Natural killer cell treated with Interleukin-12 subunit alpha and Interleukin-12 subunit beta and Interleukin-15 and Interleukin-18, amount 100 ng/mL, for 72 hours (primary cell): ENCODE results near the gene NAB2. TPM values are rescaled to one million over a fixed set of nuclear protein-coding genes. Genes with fewer than 3 reads are reported as not detected.
A peak's percentile ranks its signal among the peaks of the same experiment; 100 is the strongest.

Experiments
- ATAC-seq, 2 donors: fragments of 150-1000 bp; cut with Tn5 transposase in 1 of 2; sonication (Bioruptor Pico), chemical (Tn5 transposase) in 1 of 2; 2 replicates each; pipeline ENCODE4 v1.10.0; 2021
- DNase-seq: peaks from one replicate; pipeline ENCODE4 v3.0.0; 2022; ENCODE audit warnings: low spot score
- H3K27ac Mint-ChIP-seq, 2 donors: 1 replicate in 1 of 2; 2 replicates in 1 of 2; pipeline ENCODE4 v1.8.0; 2022; ENCODE audit warnings: mixed read lengths in 2 of 2, mild to moderate bottlenecking in 1 of 2, moderate library complexity in 1 of 2
- H3K27me3 Mint-ChIP-seq, 2 donors: 1 replicate in 1 of 2; 2 replicates in 1 of 2; pipeline ENCODE4 v1.8.0; 2022; ENCODE audit warnings: mixed read lengths in 2 of 2
- H3K36me3 Mint-ChIP-seq: one replicate; pipeline ENCODE4 v1.8.0; 2022; ENCODE audit warnings: mixed read lengths
- H3K4me1 Mint-ChIP-seq, 2 donors: 1 replicate in 1 of 2; 2 replicates in 1 of 2; pipeline ENCODE4 v1.8.0; 2022; ENCODE audit warnings: low read depth in 2 of 2, mixed read lengths in 2 of 2, mild to moderate bottlenecking in 1 of 2
- H3K4me3 Mint-ChIP-seq: one replicate; pipeline ENCODE4 v1.8.0; 2022; ENCODE audit warnings: mixed read lengths
- H3K9me3 Mint-ChIP-seq: 2 replicates; pipeline ENCODE4 v1.8.0; 2022; ENCODE audit warnings: mixed read lengths
- total RNA-seq, 2 donors: library from RNA; stranded (reverse); gene quantifications; one replicate each; pipeline ENCODE4 v1.2.3, GENCODE V29; 2022

The NAB2 gene
- total RNA-seq, 2 donors from 2014 or later = 7.7 to 8.0 TPM

DNA sequence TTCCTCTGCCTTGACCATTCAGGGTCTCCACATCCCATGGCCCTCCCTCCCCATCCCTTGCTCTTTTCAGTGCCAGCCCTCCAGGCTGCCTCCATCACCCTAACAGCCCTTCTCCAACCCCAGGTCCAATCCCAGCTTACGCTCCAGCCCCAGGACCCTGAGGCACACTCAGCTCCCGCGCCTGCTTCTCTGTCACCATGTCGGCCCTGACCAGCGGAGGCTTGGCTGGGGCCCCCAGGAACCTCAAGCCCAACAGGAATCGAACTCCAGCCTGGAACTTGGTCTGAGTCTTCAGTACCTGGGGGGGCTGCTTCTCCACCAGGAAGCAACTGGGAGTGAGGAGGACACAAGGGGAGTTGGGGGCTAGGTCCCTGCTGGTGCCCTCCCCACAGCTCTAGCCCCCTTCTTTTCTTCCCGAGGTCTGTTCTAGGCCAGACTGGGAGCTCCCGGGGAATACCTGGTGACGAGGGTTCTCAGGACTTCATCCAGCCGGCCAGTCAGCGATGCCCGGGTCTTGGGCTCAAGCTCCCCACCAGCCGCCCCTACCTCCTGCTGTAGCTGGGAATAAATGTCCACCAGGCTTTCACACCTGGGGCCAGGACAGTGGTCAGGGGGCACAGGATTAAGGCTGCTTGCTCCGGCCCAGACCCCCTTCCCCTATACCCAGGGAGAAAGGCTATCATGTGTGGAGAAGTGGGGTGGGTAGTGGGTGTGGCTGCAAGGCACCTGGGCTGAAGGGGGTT, 16.3 kb downstream of the NAB2 start:
- ATAC-seq = no peak
- Mint-ChIP-seq H3K27ac (peak overlapping the region in 1 of 2 donors; percentile 6), H3K36me3 (peaks cover 10% of the 10 kb centered on the region), H3K27me3 (no peaks in the 10 kb centered on the region), H3K9me3 (no peaks in the 10 kb centered on the region), H3K4me3 (no peak overlapping the region), H3K4me1 (peaks cover 46 to 52% of the 10 kb centered on the region in 2 donors)
- DNase-seq = no peak

DNA sequence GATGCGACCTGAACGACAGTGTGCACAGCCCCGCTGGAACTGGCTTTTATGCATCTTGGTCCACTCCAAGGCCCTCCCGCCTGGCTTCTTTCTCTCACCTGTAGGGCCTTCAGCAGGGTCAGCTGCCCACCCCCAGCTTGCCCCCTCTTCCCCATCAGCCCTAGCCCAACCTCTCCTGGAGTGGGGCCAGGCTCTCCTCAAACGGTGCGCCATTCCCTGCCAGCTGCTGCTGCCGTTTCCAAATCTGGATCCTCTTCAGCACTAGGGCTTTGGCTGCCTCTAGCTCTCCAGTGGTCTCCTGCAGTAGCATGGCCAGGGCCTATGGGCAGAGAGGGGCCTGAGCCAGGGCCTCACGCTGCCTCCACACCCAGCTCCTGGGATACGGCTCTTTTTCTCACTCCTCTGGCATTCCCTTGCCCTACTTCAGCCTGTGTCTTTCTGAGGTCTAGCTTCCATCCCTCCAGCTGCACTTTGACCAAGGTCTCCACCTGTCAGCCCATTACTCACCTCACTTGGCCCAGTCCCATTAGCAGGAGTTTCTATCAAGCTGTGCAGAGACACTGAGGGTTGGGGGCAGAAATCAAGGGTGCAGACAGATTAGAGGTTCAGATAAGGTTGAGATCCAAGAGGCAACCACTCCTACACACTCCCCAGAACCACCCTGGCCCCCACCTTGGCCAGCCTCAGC, 17.3 kb downstream of the NAB2 start:
- H3K9me3 Mint-ChIP-seq = no peaks in the 10 kb centered on the region
- peaks cover 45 to 52% of the 10 kb centered on the region in 2 donors for H3K4me1 Mint-ChIP-seq
- H3K4me3 Mint-ChIP-seq = no peak overlapping the region
- H3K36me3 Mint-ChIP-seq = peaks cover 10% of the 10 kb centered on the region
- no peak for DNase-seq
- no peaks in the 10 kb centered on the region for H3K27me3 Mint-ChIP-seq
- H3K27ac Mint-ChIP-seq = no peak overlapping the region
- ATAC-seq = no peak

DNA sequence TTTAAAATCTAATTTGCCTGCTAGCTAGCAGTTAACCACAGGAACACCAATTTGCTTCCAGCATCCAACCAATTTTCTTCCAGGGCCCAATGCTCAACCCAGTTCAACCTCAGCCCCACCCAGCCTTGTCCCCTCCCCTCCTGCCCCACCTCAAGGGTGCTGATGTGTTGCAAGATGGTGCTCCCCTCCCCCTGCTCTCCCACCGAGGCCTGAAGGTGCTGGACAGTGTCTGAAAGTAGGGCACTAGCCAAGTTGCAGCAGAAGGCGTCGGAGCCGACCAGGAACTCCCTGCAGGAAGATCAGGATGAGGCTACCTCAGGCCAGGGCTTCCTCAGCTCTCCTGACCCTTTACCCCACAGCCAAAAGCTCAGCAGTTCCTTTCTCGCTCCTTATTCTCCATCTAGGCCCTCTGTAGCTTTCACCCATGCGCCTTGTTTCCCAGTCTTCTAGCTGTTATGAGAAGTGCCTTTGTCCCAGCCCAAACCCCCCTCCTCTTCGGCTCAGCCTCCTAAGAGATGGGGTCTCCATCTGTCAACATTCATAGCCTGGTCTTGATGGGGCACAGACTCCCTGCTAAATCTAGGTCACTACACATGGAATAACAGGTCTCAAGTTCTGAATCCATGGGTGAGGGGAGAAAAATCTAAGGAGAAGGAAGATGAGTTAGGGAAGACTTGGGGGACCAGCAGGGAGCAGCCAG, 18.7 kb downstream of the NAB2 start:
- no peaks in the 10 kb centered on the region for H3K9me3 Mint-ChIP-seq
- H3K27ac Mint-ChIP-seq = peak overlapping the region; percentile 49 to 95
- H3K36me3 Mint-ChIP-seq = peaks cover 10% of the 10 kb centered on the region
- no peak for ATAC-seq
- DNase-seq = no peak
- peak overlapping the region; percentile 4 for H3K4me3 Mint-ChIP-seq
- H3K4me1 Mint-ChIP-seq = peaks cover 58 to 61% of the 10 kb centered on the region in 2 donors
- no peaks in the 10 kb centered on the region for H3K27me3 Mint-ChIP-seq

DNA sequence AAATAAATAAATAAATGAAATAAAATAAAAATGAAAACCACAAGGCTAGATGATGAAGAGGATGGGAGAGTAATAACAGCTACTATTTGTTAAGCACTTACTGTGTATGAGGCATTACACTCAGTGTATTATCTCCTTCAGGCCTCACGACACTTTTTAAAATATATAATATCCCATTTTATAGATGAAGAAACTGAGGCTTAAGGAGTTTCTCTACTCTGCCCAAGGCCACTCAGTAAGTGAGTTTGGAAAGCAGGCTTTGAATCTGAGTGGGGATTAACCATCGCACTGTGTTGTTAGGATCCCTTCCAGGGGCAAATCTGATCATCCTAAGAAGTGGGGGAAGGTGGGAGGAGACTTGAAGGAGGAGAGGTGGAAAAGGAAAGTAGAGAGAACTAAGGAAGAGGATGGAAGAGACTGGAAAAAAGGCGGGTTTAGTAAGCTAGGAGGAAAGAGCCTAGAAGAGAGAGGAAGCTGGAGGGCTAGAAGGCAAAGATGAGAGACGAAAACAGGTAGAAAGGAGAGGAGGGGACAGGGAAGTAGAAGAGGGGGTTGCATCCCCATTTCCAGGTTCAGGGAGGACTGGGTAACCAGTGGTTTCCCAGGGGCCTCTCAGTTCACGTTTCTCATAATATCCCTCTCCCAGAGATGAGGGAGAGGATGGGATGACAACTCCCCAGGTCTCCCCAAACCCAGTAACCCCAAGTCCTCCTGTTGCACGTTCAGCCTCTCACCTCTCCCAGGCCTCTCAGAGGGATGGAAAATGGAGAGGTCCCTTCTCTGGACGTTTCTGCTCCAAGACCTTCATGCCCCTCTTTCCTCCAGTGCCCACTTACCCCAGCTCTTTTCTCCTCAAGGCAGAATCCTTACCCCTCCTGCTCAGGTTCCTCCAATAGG, 20.5 kb downstream of the NAB2 start:
- Mint-ChIP-seq H3K36me3 (peaks cover 10% of the 10 kb centered on the region), H3K4me1 (peaks cover 57% of the 10 kb centered on the region in 2 donors), H3K4me3 (peak overlapping the region; percentile 93), H3K27me3 (no peaks in the 10 kb centered on the region), H3K9me3 (no peaks in the 10 kb centered on the region), H3K27ac (peak overlapping the region; percentile 85 to 95)
- DNase-seq = no peak
- no peak for ATAC-seq

DNA sequence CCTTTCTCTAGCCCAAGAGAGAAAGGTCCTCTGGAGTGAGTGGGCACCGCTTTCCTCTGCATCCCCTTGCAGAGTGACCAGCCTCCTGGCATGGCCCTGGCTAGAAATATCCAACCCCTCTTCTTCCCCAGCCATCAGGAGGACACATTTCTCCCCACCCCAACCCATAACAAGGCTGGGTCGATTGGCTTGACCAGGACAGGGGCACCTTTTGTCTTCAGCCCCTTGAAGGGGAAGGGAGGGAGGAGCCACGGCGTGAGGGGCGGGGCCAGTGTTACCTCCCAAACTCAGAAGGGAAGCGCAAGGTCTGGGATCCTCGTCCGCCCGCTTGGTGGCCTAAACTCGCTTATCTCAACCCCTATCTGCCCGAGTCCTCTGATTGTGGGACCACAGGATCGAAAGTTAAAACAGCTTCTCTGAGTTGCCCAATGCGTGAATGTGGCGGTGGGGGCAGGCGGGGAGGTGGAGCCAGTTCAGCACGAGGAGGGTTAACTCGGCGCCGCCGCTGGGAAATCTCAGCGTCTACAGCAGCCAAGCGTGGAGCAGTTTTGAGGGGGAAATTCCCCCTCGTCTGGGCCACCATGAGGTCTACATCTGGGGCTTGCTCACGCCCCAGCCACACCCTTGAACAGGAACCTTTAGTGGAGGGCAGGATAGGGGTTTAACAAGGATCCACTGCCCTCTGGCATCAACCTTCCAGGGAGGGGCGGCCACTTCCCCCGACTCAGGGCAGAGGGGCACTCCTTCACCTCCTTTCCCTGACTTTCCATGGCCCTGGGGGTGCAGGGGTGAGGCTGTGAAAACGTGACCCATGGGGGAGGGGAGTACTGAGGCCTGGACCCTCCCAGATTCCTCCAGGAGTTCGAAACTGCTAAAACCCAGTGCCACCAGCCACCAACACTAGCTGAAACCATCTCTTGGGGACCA, 21.5 kb downstream of the NAB2 start:
- ATAC-seq (peak; percentile 52 to 64), DNase-seq (peak; percentile 85)
- H3K36me3 Mint-ChIP-seq = peaks cover 10% of the 10 kb centered on the region
- peak overlapping the region; percentile 93 for H3K4me3 Mint-ChIP-seq
- peak overlapping the region; percentile 85 to 95 for H3K27ac Mint-ChIP-seq
- no peaks in the 10 kb centered on the region for H3K9me3 Mint-ChIP-seq
- no peaks in the 10 kb centered on the region for H3K27me3 Mint-ChIP-seq
- peaks cover 51 to 57% of the 10 kb centered on the region in 2 donors for H3K4me1 Mint-ChIP-seq

DNA sequence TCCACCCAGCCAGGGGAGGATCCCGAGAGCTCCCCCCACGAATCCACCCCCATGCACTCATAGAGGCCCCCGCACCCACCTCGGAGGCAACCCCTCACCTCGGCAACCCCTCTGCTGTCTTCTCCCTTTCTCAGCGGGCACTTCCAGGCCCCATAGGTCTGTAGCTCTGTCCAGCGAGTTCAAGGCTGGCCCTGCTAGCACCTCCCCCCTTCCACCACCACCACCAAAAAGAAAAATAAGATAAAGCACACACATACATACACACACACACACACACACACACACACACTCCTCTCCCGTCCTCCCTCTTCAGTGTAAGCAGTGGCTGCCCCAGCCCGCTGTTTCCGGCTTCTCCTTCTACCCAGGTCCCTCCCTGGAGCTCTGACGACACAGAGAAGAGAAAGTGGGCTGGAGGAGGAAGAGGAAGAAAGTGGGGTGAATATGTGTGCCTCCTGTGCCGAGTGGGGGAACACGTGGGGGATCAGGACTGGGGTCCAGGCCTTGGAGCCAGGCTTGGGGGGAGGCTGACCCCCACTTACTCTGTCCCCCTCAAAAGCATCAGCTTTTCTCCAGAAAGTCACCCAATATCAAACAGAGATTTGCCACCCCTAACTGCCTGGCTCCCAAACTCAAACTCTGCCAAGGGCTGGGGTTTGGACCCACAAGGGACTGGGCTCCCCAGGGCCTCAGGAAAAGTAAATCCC, 22.3 kb downstream of the NAB2 start, which contains the start of gene STAT6:
Gene STAT6, minus strand, starts transcription at position 332 of the 704 bp plus-strand sequence. CDS start 3,084 bp downstream, outside the sequence.
- Mint-ChIP-seq H3K36me3 (peaks cover 10% of the 10 kb centered on the region), H3K27ac (peak within 1 kb of the TSS; percentile 85 to 95), H3K27me3 (no peaks in the 10 kb centered on the region), H3K4me1 (peaks cover 48 to 56% of the 10 kb centered on the region in 2 donors), H3K4me3 (peak within 1 kb of the TSS; percentile 93), H3K9me3 (no peaks in the 10 kb centered on the region)
- DNase-seq = peak; percentile 86
- ATAC-seq = peak; percentile 82 to 83

DNA sequence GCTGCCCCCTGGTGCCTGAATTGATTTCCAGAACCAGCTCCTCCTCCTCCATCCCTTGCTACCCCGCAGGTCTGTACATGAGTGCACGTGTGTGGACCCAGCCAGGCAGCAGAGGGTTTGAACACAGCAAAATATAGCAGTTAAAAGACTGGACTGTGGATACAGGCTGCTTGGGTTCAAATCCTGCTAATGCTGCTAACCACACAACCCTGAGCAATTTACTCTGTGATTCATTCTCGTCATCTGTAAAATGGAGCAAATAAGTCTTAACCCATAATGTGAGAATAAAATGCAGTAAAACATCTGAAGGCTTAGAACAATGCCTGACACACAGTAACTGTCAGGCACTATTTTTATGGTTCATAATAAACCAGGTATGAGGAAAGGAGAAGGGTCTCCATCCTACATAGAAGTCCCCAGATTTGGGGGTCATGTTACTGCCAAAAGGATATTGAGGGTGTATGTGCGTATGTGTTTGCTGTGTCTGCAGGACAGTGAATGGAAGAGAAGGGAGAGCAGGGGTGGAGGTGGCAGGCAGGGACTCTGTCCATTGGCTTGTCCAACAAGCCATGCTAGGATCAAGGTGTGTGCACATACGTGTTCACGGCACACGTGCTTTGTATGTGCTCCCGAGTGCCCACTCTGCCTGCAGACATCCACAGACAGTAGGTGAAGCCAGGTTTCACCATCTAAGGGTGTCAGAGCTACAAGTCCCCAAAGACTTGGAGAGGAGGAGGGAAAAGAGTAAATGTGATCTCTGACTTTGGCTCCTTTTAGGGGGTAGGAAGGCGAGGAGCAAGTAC, 23.8 kb downstream of the NAB2 start:
- peak overlapping the region; percentile 93 for H3K4me3 Mint-ChIP-seq
- H3K4me1 Mint-ChIP-seq = peaks cover 36 to 43% of the 10 kb centered on the region in 2 donors
- ATAC-seq (peak in 1 of 2 donors; percentile 73), DNase-seq (no peak)
- peak overlapping the region; percentile 85 to 95 for H3K27ac Mint-ChIP-seq
- peaks cover 0 to 2% of the 10 kb centered on the region in 2 donors for H3K27me3 Mint-ChIP-seq
- H3K36me3 Mint-ChIP-seq = no peaks in the 10 kb centered on the region
- H3K9me3 Mint-ChIP-seq = no peaks in the 10 kb centered on the region

DNA sequence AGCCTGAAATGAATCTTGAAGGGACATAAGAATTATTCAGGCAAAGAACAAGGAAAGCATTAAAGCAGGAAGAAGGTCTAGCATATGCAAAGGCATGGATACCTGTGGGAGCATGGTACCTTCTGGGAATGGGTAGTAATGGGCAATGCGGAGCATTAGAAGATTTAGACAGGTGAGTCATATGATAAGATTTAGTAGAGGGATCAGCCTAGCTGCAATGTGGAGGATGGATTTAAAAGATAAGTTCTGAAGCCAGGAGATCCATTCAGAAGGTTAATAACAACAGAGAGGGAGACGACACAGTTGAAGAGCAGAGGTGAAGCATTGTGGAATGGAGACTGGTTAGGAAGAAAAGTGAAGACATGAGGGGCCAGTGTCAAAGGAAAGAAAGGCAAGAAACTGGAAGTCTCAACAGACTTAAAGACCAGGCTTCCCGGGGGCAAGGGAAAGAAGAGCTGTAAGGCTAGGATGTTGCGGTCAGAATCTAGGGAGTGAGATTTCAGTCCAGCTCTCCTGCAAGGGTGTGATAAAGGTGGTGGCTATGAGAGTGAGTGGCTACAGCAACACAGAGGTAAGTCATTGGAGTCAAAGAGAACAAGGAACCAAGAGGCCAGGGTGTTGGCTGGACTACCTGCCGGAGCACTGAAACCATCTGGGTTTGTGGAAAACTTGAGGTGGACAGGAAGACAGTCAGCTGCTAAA, 27.8 kb downstream of the NAB2 start:
- no peaks in the 10 kb centered on the region for H3K36me3 Mint-ChIP-seq
- H3K27ac Mint-ChIP-seq = no peak overlapping the region
- peaks cover 13% of the 10 kb centered on the region in 2 donors for H3K4me1 Mint-ChIP-seq
- H3K4me3 Mint-ChIP-seq = no peak overlapping the region
- DNase-seq = no peak
- no peak for ATAC-seq
- peaks cover 0 to 2% of the 10 kb centered on the region in 2 donors for H3K27me3 Mint-ChIP-seq
- no peaks in the 10 kb centered on the region for H3K9me3 Mint-ChIP-seq

DNA sequence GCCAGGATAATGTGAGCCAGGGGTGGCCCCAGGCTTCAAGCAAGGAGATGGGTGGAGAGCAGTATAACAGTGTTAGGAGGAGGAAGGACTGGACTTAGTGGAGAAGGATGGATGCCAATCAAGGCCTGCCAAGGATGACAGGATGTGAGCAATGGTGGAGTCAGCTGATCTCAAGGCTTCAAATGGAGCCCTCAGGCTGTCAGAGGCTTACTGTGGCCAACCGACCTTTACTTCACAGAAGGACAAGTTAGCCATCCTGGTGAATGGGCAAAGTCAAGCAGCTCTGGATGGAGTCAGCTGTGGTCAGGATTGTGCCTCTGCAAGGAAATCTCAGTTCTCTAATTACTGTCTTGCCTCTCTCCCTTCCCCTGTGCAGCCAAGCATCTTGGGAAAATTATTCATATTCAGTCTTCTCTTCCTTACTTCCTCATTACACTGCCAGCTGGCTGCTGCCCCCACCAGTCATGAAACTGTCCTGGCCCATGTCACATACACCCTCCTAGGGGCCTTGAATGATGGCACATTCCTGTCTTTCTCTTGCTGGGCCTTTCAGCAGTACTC, 29.9 kb downstream of the NAB2 start:
- H3K9me3 Mint-ChIP-seq = no peaks in the 10 kb centered on the region
- H3K4me1 Mint-ChIP-seq = no peaks in the 10 kb centered on the region
- DNase-seq (no peak), ATAC-seq (peak; percentile 38 to 55)
- no peak overlapping the region for H3K4me3 Mint-ChIP-seq
- peaks cover under 1% of the 10 kb centered on the region for H3K36me3 Mint-ChIP-seq
- no peak overlapping the region for H3K27ac Mint-ChIP-seq
- peaks cover 2 to 4% of the 10 kb centered on the region in 2 donors for H3K27me3 Mint-ChIP-seq

DNA sequence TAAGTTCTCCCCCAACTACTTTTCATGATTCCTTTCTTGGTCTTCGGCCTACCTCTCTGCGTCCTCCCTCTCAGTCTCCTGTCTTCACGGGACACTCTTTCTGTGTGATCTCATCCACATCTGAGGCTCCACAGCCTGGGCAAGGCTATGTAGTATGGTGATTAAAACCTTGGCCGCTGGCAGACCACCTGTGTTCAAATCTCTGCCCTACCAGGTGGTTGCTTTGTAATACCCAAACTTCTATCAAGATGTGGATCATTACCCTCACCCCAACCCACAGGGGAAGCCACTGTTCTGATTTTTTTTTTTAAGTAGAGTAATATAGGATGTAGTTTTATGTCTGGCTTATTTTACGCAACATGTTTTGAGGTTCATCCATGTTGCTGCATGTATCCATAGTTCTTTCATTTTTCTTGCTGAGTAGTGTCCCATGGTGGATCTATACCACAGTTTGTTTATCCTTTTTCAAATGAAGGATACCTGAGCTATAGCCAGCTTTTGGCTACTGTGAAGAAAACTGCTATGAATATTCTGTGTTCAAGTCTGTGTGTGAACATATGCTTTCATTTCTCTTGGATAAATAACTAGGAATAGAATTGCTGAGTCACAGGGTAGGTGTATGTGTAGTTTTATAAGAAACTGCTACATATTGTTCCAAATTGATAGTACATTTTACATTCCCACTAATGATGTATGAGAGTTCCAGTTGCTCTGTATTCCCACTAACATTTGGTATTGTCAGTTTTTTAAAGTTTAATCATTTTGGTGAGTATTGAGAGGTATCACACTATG, 30.6 kb downstream of the NAB2 start:
- H3K27me3 Mint-ChIP-seq = peaks cover 6 to 11% of the 10 kb centered on the region in 2 donors
- H3K4me1 Mint-ChIP-seq = peaks cover 4 to 6% of the 10 kb centered on the region in 2 donors
- H3K27ac Mint-ChIP-seq = no peak overlapping the region

More for the DNA sequence above, 30.6 kb downstream of the NAB2 start:
- DNase-seq (no peak), ATAC-seq (no peak)
- H3K36me3 Mint-ChIP-seq = peaks cover 6% of the 10 kb centered on the region
- H3K9me3 Mint-ChIP-seq = no peaks in the 10 kb centered on the region
- no peak overlapping the region for H3K4me3 Mint-ChIP-seq
